Measurements from ENCODE around the gene S100A3. TPM values are rescaled to one million over a fixed set of nuclear protein-coding genes. Genes with fewer than 3 reads are reported as not detected.

The S100A3 gene
- total and polyA plus RNA-seq, 4 donors, result 3.0 to 8.0 (median 6.0) TPM

DNA sequence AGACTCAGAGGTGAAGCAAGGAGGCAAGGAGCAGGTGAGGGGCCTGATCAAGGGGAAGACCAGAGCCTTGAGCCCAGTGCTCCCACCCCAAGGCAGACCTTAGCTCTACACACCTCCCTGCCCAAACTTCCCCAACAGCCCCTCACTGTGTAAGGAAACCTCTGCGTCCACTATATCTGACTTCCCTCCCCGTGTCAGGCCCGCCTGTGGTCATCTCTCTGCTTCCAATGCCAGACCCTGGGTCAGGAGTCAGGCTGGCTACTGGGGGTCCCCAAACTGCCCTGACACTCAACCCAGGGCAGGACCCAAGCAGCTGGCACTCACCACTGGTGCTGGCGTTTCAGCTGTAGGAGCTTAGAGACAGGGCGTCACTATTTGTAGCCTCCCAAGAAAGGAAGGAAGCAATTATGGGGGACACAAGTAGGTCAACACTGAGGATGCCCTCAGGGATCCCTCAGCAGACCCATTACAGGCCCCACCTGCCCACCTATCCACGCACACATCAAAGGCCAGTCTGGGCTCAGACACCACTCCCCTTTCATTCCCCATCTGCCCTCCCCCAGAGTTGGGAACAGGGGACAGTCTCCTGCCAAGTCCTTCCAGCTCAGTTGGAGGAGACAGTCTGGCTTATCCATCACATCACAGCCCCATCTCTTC, 811 bp upstream of the S100A3 start:
- Histone ChIP-seq H3K4me3 (no peak overlapping the region), H3K36me3 (ENCODE audit: control insufficient read depth in 4 of 4, insufficient read depth in 4 of 4, low read length in 4 of 4) (no peaks in the 10 kb centered on the region), H3K9ac (ENCODE audit: insufficient read depth in 1 of 2, low read length in 2 of 2) (no peak overlapping the region), H3K9me3 (ENCODE audit: control insufficient read depth in 4 of 4, insufficient read depth in 3 of 4, low read length in 3 of 4) (no peaks in the 10 kb centered on the region), H3K27me3 (ENCODE audit: control insufficient read depth in 3 of 3, insufficient read depth in 3 of 3, low read length in 2 of 3) (no peaks in the 10 kb centered on the region), H3K4me1 (ENCODE audit: control insufficient read depth in 5 of 5, insufficient read depth in 5 of 5, low read length in 5 of 5) (peaks cover 3 to 63% (median 12%) of the 10 kb centered on the region in 5 donors), H3K27ac (ENCODE audit: low read depth in 1 of 2, low read length in 1 of 2) (peak overlapping the region in 1 of 2 donors; percentile 74)
- 81 to 85% methylated on average over 6 of the region's 6 CpGs for WGBS, 2 donors
- TF ChIP-seq, protein P1, sequence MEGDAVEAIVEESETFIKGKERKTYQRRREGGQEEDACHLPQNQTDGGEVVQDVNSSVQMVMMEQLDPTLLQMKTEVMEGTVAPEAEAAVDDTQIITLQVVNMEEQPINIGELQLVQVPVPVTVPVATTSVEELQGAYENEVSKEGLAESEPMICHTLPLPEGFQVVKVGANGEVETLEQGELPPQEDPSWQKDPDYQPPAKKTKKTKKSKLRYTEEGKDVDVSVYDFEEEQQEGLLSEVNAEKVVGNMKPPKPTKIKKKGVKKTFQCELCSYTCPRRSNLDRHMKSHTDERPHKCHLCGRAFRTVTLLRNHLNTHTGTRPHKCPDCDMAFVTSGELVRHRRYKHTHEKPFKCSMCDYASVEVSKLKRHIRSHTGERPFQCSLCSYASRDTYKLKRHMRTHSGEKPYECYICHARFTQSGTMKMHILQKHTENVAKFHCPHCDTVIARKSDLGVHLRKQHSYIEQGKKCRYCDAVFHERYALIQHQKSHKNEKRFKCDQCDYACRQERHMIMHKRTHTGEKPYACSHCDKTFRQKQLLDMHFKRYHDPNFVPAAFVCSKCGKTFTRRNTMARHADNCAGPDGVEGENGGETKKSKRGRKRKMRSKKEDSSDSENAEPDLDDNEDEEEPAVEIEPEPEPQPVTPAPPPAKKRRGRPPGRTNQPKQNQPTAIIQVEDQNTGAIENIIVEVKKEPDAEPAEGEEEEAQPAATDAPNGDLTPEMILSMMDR (IDR thresholded peaks at IDR 0.05; ENCODE audit: control extremely low read depth, extremely low read depth), result no peak
- ATAC-seq (ENCODE audit: insufficient read depth, low FRiP score) (no peak), DNase-seq (no peak)

DNA sequence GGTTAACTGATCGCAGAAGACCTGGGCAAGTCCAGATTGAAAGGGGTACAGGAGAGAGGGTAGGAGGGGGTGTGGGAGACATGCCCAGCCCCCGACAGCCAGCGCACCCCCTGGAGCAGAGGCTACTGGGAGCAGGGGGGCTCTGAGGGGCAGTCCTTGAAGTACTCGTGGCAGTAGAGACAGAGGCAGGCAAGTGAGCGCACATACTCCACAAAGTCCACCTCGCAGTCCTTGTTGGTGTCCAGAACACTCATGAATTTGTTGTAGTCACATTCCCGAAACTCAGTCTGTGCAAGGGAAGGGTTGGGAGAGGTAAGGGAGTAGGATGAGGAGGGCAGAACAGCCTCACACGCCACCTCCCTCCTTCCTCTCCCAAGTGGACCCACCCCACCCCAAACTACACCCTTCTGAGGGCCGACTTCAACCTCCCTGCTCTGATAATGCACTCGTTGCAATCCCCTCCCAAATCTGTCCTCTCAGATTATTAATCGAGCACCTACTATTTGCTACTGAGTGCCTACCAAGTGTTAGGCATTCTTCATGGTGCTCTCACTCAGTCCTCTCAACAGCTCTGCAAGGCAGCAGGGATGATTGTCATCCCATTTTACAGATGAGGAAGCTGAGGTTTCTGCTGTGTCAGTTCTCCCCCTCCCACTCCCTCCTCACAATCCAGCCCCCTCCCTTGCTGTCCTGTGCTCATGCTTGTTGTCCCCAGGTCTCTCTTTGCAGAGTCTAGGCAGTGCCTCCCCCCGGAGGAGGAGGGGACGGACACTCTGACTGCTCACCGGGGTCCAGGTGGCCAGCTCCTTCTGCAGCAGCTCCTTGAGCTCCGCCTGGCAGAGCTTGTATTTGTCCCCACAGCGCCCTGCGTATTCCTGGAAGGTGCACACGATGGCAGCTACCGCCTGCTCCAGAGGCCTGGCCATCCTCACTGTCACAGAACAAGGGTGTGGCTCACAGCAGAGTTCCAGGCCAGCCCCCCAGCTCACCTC, 1.2 kb downstream of the S100A3 start:
- TF ChIP-seq, protein P1 (IDR thresholded peaks at IDR 0.05; ENCODE audit: control extremely low read depth, extremely low read depth), result no peak
- DNase-seq, result no peak

DNA sequence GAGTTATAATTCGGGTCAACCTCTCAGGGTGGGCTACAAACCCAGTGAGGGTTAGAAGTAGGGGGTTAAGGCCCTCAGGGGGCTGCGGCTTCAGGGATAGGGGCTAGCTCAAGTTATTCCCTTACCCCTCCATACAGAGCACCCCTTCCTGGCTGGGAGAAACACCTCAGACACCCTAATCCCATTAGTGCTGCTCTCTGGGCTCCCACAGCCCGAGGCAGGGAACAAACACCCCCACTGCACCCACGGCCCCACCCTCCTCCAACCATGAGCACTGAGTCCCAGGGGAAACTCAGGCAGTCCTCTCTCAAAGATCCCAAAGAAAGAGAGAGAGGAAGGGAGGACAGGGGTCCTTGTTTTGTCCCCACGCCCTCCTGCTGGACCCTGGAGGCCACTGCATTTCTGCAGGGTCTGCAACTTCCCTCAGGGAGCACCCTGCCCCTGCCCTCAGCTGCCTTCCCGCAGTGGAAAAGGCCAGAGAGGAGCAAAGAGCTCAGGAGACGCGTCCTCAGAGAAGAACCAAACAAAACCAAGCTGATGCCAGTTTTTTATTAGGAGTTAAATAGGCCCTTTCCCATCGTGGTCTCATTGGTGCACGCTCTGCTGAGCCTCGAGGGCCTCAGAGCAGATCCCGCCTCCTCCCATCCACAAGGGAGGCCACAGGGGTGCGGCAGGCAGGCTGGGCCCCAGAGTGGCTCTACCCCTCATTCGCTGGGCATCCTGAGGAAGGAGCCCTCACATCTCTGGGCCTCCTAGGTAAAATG, 2.1 kb downstream of the S100A3 start:
- TF ChIP-seq, protein P1 (IDR thresholded peaks at IDR 0.05; ENCODE audit: control extremely low read depth, extremely low read depth), result no peak
- 78 to 85% methylated on average over 14 of the region's 14 CpGs for WGBS, 2 donors
- H3K36me3 ChIP-seq (ENCODE audit: control insufficient read depth in 4 of 4, insufficient read depth in 4 of 4, low read length in 4 of 4), result peaks cover 0 to 3% (median 0%) of the 10 kb centered on the region in 4 donors
- H3K27me3 ChIP-seq (ENCODE audit: control insufficient read depth in 3 of 3, insufficient read depth in 3 of 3, low read length in 2 of 3), result no peaks in the 10 kb centered on the region
- H3K4me1 ChIP-seq (ENCODE audit: control insufficient read depth in 5 of 5, insufficient read depth in 5 of 5, low read length in 5 of 5), result peaks cover 3 to 67% (median 17%) of the 10 kb centered on the region in 5 donors
- no peaks in the 10 kb centered on the region for H3K9me3 ChIP-seq (ENCODE audit: control insufficient read depth in 4 of 4, insufficient read depth in 3 of 4, low read length in 3 of 4)
- no peak overlapping the region for H3K4me3 ChIP-seq
- ATAC-seq (ENCODE audit: insufficient read depth, low FRiP score) (no peak), DNase-seq (no peak)
- H3K9ac ChIP-seq (ENCODE audit: insufficient read depth in 1 of 2, low read length in 2 of 2), result no peak overlapping the region
- H3K27ac ChIP-seq (ENCODE audit: low read depth in 1 of 2, low read length in 1 of 2), result peak overlapping the region in 1 of 2 donors; percentile 51

More for the DNA sequence above, 1.2 kb downstream of the S100A3 start:
- Histone ChIP-seq H3K27ac (ENCODE audit: low read depth in 1 of 2, low read length in 1 of 2) (peak overlapping the region in 1 of 2 donors; percentile 51), H3K36me3 (ENCODE audit: control insufficient read depth in 4 of 4, insufficient read depth in 4 of 4, low read length in 4 of 4) (peaks cover 0 to 3% (median 0%) of the 10 kb centered on the region in 4 donors), H3K9ac (ENCODE audit: insufficient read depth in 1 of 2, low read length in 2 of 2) (no peak overlapping the region), H3K4me1 (ENCODE audit: control insufficient read depth in 5 of 5, insufficient read depth in 5 of 5, low read length in 5 of 5) (peaks cover 3 to 63% (median 17%) of the 10 kb centered on the region in 5 donors), H3K4me3 (no peak overlapping the region), H3K27me3 (ENCODE audit: control insufficient read depth in 3 of 3, insufficient read depth in 3 of 3, low read length in 2 of 3) (no peaks in the 10 kb centered on the region), H3K9me3 (ENCODE audit: control insufficient read depth in 4 of 4, insufficient read depth in 3 of 4, low read length in 3 of 4) (no peaks in the 10 kb centered on the region)
- 85 to 94% methylated on average over 19 of the region's 19 CpGs for WGBS, 2 donors
- no peak for ATAC-seq (ENCODE audit: insufficient read depth, low FRiP score)

Data from lung (tissue), 12 donors.